Measurements from ENCODE around the gene ORAI3.

The ORAI3 gene

DNA sequence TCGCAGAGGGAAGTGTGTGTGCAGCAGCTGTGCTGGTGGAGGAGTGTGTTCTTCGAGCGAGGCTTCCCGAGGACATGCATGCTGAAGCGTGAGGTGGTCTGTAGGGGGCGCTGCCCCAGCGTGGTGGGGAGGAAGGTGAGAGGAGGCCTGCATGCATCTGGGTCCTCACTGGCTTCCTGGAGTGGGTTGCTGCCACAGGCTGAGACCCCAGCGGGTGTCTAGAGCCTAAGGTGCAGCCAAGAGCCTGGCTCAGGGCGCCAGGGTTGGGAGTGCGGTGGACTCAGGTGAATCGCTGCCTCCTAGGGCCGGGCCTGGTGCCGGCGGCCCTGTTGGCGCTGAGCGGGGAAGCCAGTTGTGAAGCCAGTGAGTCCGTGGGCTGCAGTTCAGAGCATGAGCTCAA is 28.6 kb downstream of the ORAI3 start:
- peaks cover 60% of the 10 kb centered on the region for H3K36me3 ChIP-seq (ENCODE audit: low read depth)
- no peaks in the 10 kb centered on the region for H3K9me3 ChIP-seq (ENCODE audit: severe bottlenecking)
- no peak overlapping the region for H3K27ac ChIP-seq (ENCODE audit: poor library complexity, severe bottlenecking)
- no peaks in the 10 kb centered on the region for H3K4me1 ChIP-seq (ENCODE audit: insufficient read depth, poor library complexity, severe bottlenecking)
- DNase-seq (ENCODE audit: low spot score) (no peak), ATAC-seq (ENCODE audit: low read depth) (no peak)
- TF ChIP-seq CTCF (IDR thresholded peaks at IDR 0.05; ENCODE audit: poor library complexity, severe bottlenecking): no peak
- no peak overlapping the region for H3K4me3 ChIP-seq (ENCODE audit: severe bottlenecking)
- no peaks in the 10 kb centered on the region for H3K27me3 ChIP-seq (ENCODE audit: insufficient read depth, poor library complexity, severe bottlenecking)

- Histone ChIP-seq H3K4me3 (ENCODE audit: severe bottlenecking) (no peak overlapping the region), H3K9me3 (ENCODE audit: severe bottlenecking) (no peaks in the 10 kb centered on the region), H3K36me3 (ENCODE audit: low read depth) (peaks cover 50% of the 10 kb centered on the region), H3K4me1 (ENCODE audit: insufficient read depth, poor library complexity, severe bottlenecking) (no peaks in the 10 kb centered on the region), H3K27me3 (ENCODE audit: insufficient read depth, poor library complexity, severe bottlenecking) (no peaks in the 10 kb centered on the region), H3K27ac (ENCODE audit: poor library complexity, severe bottlenecking) (no peak overlapping the region)
- DNase-seq (ENCODE audit: low spot score) (no peak), ATAC-seq (ENCODE audit: low read depth) (no peak)
- no peak for TF ChIP-seq CTCF (IDR thresholded peaks at IDR 0.05; ENCODE audit: poor library complexity, severe bottlenecking)
Observed at GRCh38 chr16:30979170-30980022, 30.5 kb downstream of the ORAI3 start.

- Histone ChIP-seq H3K27ac (ENCODE audit: poor library complexity, severe bottlenecking) (no peak overlapping the region), H3K4me1 (ENCODE audit: insufficient read depth, poor library complexity, severe bottlenecking) (no peaks in the 10 kb centered on the region), H3K4me3 (ENCODE audit: severe bottlenecking) (no peak overlapping the region), H3K36me3 (ENCODE audit: low read depth) (peaks cover 49% of the 10 kb centered on the region), H3K9me3 (ENCODE audit: severe bottlenecking) (no peaks in the 10 kb centered on the region), H3K27me3 (ENCODE audit: insufficient read depth, poor library complexity, severe bottlenecking) (no peaks in the 10 kb centered on the region)
- no peak for TF ChIP-seq CTCF (IDR thresholded peaks at IDR 0.05; ENCODE audit: poor library complexity, severe bottlenecking)
- no peak for ATAC-seq (ENCODE audit: low read depth)
- peak; percentile 60 for DNase-seq (ENCODE audit: low spot score)
Observed at GRCh38 chr16:30980023-30980371, 31.1 kb downstream of the ORAI3 start.

DNA sequence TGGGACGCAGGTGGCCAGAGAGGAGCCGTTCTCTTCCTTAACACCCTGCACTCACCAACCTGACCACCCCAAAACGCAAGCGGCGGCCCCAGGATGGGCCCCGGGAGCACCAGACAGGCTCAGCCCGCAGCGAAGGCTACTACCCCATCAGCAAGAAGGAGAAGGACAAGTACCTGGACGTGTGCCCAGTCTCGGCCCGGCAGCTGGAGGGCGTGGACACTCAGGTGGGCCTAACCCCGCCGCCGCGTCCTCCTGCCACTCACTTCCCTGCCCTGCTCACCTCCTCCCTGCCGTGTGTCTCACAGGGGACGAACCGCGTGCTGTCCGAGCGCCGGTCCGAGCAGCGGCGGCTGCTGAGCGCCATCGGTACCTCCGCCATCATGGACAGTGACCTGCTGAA is 31.6 kb downstream of the ORAI3 start:
- Histone ChIP-seq H3K27me3 (ENCODE audit: insufficient read depth, poor library complexity, severe bottlenecking) (no peaks in the 10 kb centered on the region), H3K36me3 (ENCODE audit: low read depth) (peaks cover 49% of the 10 kb centered on the region)

More for the DNA sequence above, 31.6 kb downstream of the ORAI3 start:
- ATAC-seq (ENCODE audit: low read depth): no peak
- no peaks in the 10 kb centered on the region for H3K9me3 ChIP-seq (ENCODE audit: severe bottlenecking)
- H3K4me1 ChIP-seq (ENCODE audit: insufficient read depth, poor library complexity, severe bottlenecking): no peaks in the 10 kb centered on the region
- DNase-seq (ENCODE audit: low spot score): peak; percentile 70
- H3K27ac ChIP-seq (ENCODE audit: poor library complexity, severe bottlenecking): no peak overlapping the region
- no peak for TF ChIP-seq CTCF (IDR thresholded peaks at IDR 0.05; ENCODE audit: poor library complexity, severe bottlenecking)
- no peak overlapping the region for H3K4me3 ChIP-seq (ENCODE audit: severe bottlenecking)

All from RWPE2 (cell line).